Suprapubic skin (tissue), 4 donors: ENCODE results near the gene STKLD1. TPM values are rescaled to one million over a fixed set of nuclear protein-coding genes. Genes with fewer than 3 reads are reported as not detected.

ENCODE experiments used
- DNase-seq, 2 donors: peaks; one replicate each; pipeline ENCODE4 v3.0.0-alpha.2; 2019; ENCODE audit warnings: low spot score in 2 of 2
- H3K27ac ChIP-seq: fragments of 200-600 bp; sonication (generic); one replicate; pipeline ENCODE4 v1.5.1; 2019
- H3K27me3 ChIP-seq: fragments of 200-600 bp; sonication (generic); one replicate; pipeline ENCODE4 v1.5.1; 2019
- H3K36me3 ChIP-seq: fragments of 200-600 bp; sonication (generic); one replicate; pipeline ENCODE4 v1.5.1; 2019
- H3K4me1 ChIP-seq: fragments of 200-600 bp; sonication (generic); one replicate; pipeline ENCODE4 v1.5.1; 2019
- H3K4me3 ChIP-seq: fragments of 200-600 bp; sonication (generic); one replicate; pipeline ENCODE4 v1.5.1; 2019; ENCODE audit warnings: mild to moderate bottlenecking
- H3K9me3 ChIP-seq: fragments of 200-600 bp; sonication (generic); one replicate; pipeline ENCODE4 v1.5.1; 2019
- EP300 ChIP-seq: sonication (generic); formaldehyde crosslinking; IDR thresholded peaks from one replicate; pipeline ENCODE4 v1.6.1; 2017; ENCODE audit warnings: antibody characterized with exemption
- POLR2A ChIP-seq, 2 donors: fragments of 450-650 bp; IDR thresholded peaks; one replicate each; pipeline ENCODE4 v1.6.1; 2017; ENCODE audit warnings: antibody characterized with exemption in 2 of 2, mild to moderate bottlenecking in 2 of 2, moderate library complexity in 2 of 2
- POLR2AphosphoS5 ChIP-seq, 3 donors: sonication (generic); formaldehyde crosslinking; IDR thresholded peaks; one replicate each; pipeline ENCODE4 v1.6.1; 2017; ENCODE audit warnings: antibody characterized with exemption in 3 of 3
- WGBS: methylation state at CpG from one replicate; pipeline ENCODE4 v1.1.5; 2018; 5-methylcytosine and 5-hydroxymethylcytosine counted together
- total RNA-seq, 4 donors: library from RNA; depleted of rRNA; stranded (reverse); fragments of >200 nt; gene quantifications; one replicate each; pipeline ENCODE4 v1.1.0, GENCODE V29; 2016
- TF ChIP-seq, protein P1 (sequence below), 2 donors: fragments of 200-600 bp in 1 of 2; fragments of 450-650 bp in 1 of 2; sonication (generic) in 1 of 2; IDR thresholded peaks; one replicate each; pipeline ENCODE4 v1.5.1; 2016 to 2019; ENCODE audit warnings: antibody characterized with exemption in 2 of 2, mild to moderate bottlenecking in 1 of 2, moderate library complexity in 1 of 2

STKLD1 gene
- total RNA-seq, 4 donors from 2014 or later = 1.8 to 4.2 (median 2.3) TPM; not detected in 1

DNA sequence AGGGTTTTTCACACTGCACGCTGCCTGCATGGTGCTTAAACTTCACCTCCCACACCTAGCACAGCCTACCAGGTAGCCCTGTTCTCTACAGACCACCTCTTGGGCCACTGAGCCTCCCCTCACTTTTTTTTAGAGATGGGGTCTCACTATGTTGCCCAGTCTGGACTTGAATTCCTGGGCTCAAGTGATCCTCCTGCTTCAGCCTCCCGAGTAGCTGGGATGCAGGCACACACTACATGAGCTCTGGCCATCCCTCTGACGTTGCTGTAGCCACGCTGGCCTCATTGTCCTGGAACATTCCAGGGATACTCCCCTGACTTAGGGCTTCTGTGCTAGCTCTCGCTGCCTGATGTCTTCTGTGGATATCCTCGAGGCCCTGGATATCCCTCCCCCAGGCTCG, 76.4 kb downstream of the STKLD1 start:
- DNase-seq = no peak
- no peaks in the 10 kb centered on the region for H3K4me1 ChIP-seq
- WGBS = 87% methylated on average over 7 of the region's 7 CpGs
- H3K27me3 ChIP-seq = no peaks in the 10 kb centered on the region
- no peak overlapping the region for H3K27ac ChIP-seq
- no peak overlapping the region for H3K4me3 ChIP-seq
- no peak for TF ChIP-seq POLR2AphosphoS5 (IDR thresholded peaks at IDR 0.05)
- no peak for TF ChIP-seq EP300
- TF ChIP-seq, protein P1, sequence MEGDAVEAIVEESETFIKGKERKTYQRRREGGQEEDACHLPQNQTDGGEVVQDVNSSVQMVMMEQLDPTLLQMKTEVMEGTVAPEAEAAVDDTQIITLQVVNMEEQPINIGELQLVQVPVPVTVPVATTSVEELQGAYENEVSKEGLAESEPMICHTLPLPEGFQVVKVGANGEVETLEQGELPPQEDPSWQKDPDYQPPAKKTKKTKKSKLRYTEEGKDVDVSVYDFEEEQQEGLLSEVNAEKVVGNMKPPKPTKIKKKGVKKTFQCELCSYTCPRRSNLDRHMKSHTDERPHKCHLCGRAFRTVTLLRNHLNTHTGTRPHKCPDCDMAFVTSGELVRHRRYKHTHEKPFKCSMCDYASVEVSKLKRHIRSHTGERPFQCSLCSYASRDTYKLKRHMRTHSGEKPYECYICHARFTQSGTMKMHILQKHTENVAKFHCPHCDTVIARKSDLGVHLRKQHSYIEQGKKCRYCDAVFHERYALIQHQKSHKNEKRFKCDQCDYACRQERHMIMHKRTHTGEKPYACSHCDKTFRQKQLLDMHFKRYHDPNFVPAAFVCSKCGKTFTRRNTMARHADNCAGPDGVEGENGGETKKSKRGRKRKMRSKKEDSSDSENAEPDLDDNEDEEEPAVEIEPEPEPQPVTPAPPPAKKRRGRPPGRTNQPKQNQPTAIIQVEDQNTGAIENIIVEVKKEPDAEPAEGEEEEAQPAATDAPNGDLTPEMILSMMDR (IDR thresholded peaks at IDR 0.05) = no peak
- no peak for TF ChIP-seq POLR2A (IDR thresholded peaks at IDR 0.05)
- H3K36me3 ChIP-seq = no peaks in the 10 kb centered on the region
- H3K9me3 ChIP-seq = no peaks in the 10 kb centered on the region

DNA sequence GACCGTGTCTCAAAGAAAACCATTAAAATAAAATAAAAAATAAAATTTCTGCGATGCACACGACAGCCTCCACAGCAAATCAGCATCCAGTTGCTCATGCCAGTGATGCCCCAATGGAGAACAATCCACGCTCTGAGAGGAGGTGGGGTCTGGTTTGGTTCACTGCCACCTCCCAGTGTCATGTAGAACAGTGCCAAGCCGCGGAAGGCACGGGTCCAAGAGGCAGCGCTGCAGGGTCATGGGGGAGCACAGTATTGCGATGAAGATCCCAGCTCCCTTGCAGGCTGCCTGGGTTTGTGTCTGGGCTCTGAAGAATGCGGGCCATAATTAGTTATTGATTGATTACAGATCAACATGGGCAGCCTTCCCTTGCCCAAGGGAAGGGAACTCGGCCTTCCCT, 77.5 kb downstream of the STKLD1 start:
- no peaks in the 10 kb centered on the region for H3K27me3 ChIP-seq
- no peaks in the 10 kb centered on the region for H3K9me3 ChIP-seq
- DNase-seq = no peak
- 67% methylated on average over 11 of the region's 11 CpGs for WGBS
- TF ChIP-seq POLR2AphosphoS5 (IDR thresholded peaks at IDR 0.05) (no peak), POLR2A (IDR thresholded peaks at IDR 0.05) (no peak), EP300 (no peak)
- TF ChIP-seq, protein P1 (IDR thresholded peaks at IDR 0.05) = no peak
- H3K4me1 ChIP-seq = no peaks in the 10 kb centered on the region
- H3K27ac ChIP-seq = no peak overlapping the region
- no peaks in the 10 kb centered on the region for H3K36me3 ChIP-seq
- H3K4me3 ChIP-seq = no peak overlapping the region

DNA sequence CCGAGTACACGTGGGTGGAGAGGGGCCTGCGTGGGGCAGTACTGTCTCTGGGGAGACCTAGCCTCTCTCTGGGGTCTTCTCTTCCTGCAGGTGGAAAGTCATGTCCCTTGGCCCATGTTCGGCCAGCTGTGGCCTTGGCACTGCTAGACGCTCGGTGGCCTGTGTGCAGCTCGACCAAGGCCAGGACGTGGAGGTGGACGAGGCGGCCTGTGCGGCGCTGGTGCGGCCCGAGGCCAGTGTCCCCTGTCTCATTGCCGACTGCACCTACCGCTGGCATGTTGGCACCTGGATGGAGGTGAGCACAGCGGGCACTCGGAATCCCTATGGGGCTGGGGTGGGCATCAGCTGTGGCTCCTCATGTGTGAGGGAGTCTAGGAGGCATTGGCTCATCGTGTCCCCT, 78.2 kb downstream of the STKLD1 start:
- no peaks in the 10 kb centered on the region for H3K4me1 ChIP-seq
- no peaks in the 10 kb centered on the region for H3K27me3 ChIP-seq
- H3K9me3 ChIP-seq = no peaks in the 10 kb centered on the region
- TF ChIP-seq, protein P1 (IDR thresholded peaks at IDR 0.05) = no peak
- TF ChIP-seq POLR2AphosphoS5 (IDR thresholded peaks at IDR 0.05) (no peak), POLR2A (IDR thresholded peaks at IDR 0.05) (no peak), EP300 (no peak)
- H3K4me3 ChIP-seq = no peak overlapping the region
- DNase-seq = no peak
- no peaks in the 10 kb centered on the region for H3K36me3 ChIP-seq
- WGBS = 96% methylated on average over 8 of the region's 19 CpGs
- no peak overlapping the region for H3K27ac ChIP-seq

DNA sequence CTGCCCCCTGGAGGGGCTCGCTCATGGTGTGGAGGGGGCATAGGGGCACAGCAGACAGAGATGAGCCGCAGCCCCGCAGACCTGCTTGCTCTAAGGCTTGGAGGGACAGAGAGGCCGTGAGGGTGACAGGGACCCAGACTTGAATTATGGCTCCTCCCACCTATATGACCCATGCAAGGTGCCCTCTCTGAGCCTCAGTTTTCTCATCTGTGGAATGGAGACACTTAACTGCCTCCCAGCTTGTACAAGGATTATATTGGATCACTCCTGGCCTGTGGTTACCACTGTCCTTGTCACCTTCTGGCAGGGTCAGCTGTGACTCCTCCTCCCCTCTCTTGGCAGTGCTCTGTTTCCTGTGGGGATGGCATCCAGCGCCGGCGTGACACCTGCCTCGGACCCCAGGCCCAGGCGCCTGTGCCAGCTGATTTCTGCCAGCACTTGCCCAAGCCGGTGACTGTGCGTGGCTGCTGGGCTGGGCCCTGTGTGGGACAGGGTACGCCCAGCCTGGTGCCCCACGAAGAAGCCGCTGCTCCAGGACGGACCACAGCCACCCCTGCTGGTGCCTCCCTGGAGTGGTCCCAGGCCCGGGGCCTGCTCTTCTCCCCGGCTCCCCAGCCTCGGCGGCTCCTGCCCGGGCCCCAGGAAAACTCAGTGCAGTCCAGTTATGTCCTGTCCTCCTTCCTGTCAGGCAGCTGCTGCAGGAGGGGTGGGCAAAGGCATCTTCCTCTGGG, 78.9 kb downstream of the STKLD1 start:
- 95% methylated on average over 8 of the region's 20 CpGs for WGBS

More for the DNA sequence above, 78.9 kb downstream of the STKLD1 start:
- H3K36me3 ChIP-seq = no peaks in the 10 kb centered on the region
- TF ChIP-seq, protein P1 (IDR thresholded peaks at IDR 0.05) = no peak
- TF ChIP-seq EP300 (no peak), POLR2A (IDR thresholded peaks at IDR 0.05) (no peak), POLR2AphosphoS5 (IDR thresholded peaks at IDR 0.05) (no peak)
- DNase-seq = no peak
- H3K4me3 ChIP-seq = no peak overlapping the region
- no peak overlapping the region for H3K27ac ChIP-seq
- no peaks in the 10 kb centered on the region for H3K9me3 ChIP-seq
- peaks cover under 1% of the 10 kb centered on the region for H3K4me1 ChIP-seq
- H3K27me3 ChIP-seq = no peaks in the 10 kb centered on the region

Other genes with a start within 250 kb of the STKLD1 start
- gene GBGT1, start 212.5 kb upstream of the STKLD1 start, total RNA-seq = 10 to 100 TPM in 1 of 4 donors, 1 to 10 TPM in 3; 2.6 to 14.6 (median 5.8) TPM
- gene OBP2B, start 167.1 kb upstream of the STKLD1 start, total RNA-seq = 10 to 100 TPM in 1 of 4 donors, 1 to 10 TPM in 3; 2.6 to 11.7 (median 7.1) TPM
- gene ABO, start 101.2 kb upstream of the STKLD1 start, total RNA-seq = 10 to 100 TPM in 2 of 4 donors, 1 to 10 TPM in 2; 2.6 to 17.9 (median 7.9) TPM
- gene SURF6, start 40.2 kb upstream of the STKLD1 start, total RNA-seq = 10 to 100 TPM; 11.5 to 17.1 (median 15.8) TPM
- gene MED22, start 28.2 kb upstream of the STKLD1 start, total RNA-seq = 10 to 100 TPM; 11.5 to 27.4 (median 18.8) TPM
- gene RPL7A, start 28.1 kb upstream of the STKLD1 start, total RNA-seq = 1,000 to 10,000 TPM; 1,468 to 3,048 (median 2,531) TPM
- 10 to 100 TPM; 29.1 to 45.0 (median 33.4) TPM for gene SURF1, start 19.9 kb upstream of the STKLD1 start, total RNA-seq
- 10 to 100 TPM; 15.3 to 42.3 (median 31.2) TPM for gene SURF2, start 19.8 kb upstream of the STKLD1 start, total RNA-seq
- gene SURF4, start 306 bp upstream of the STKLD1 start, total RNA-seq = 100 to 1,000 TPM in 3 of 4 donors, 10 to 100 TPM in 1; 71.7 to 136 (median 118) TPM
- 10 to 100 TPM; 20.9 to 28.3 (median 22.2) TPM for gene REXO4, start 41.6 kb downstream of the STKLD1 start, total RNA-seq
- 1 to 10 TPM; 1.2 to 3.3 (median 1.6) TPM for gene ADAMTS13, start 46.0 kb downstream of the STKLD1 start, total RNA-seq
- gene CACFD1, start 83.6 kb downstream of the STKLD1 start, total RNA-seq = 10 to 100 TPM in 2 of 4 donors, 1 to 10 TPM in 2; 6.8 to 11.6 (median 9.4) TPM
- 1 to 10 TPM in 1 of 4 donors, under 1 TPM in 3; 0.29 to 3.7 (median 0.49) TPM for gene SLC2A6, start 102.7 kb downstream of the STKLD1 start, total RNA-seq
- gene MYMK, start 148.6 kb downstream of the STKLD1 start, total RNA-seq = not detected
- gene ADAMTSL2, start 158.3 kb downstream of the STKLD1 start, total RNA-seq = under 1 TPM; 0.16 to 0.85 (median 0.46) TPM
- gene FAM163B, start 233.0 kb downstream of the STKLD1 start, total RNA-seq = not detected